ENCODE results near the gene KRT1.

GRCh38 chr12:52641468-52641867, 38.7 kb downstream of the KRT1 start:
- TF ChIP-seq, protein P1, sequence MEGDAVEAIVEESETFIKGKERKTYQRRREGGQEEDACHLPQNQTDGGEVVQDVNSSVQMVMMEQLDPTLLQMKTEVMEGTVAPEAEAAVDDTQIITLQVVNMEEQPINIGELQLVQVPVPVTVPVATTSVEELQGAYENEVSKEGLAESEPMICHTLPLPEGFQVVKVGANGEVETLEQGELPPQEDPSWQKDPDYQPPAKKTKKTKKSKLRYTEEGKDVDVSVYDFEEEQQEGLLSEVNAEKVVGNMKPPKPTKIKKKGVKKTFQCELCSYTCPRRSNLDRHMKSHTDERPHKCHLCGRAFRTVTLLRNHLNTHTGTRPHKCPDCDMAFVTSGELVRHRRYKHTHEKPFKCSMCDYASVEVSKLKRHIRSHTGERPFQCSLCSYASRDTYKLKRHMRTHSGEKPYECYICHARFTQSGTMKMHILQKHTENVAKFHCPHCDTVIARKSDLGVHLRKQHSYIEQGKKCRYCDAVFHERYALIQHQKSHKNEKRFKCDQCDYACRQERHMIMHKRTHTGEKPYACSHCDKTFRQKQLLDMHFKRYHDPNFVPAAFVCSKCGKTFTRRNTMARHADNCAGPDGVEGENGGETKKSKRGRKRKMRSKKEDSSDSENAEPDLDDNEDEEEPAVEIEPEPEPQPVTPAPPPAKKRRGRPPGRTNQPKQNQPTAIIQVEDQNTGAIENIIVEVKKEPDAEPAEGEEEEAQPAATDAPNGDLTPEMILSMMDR (IDR thresholded peaks at IDR 0.05): no peak
- TF ChIP-seq POLR2AphosphoS5 (IDR thresholded peaks at IDR 0.05): no peak
